Fibroblast of pulmonary artery (primary cell): ENCODE measurements around the gene KIRREL3.

Source experiments
- DNase-seq: peaks from one replicate; pipeline ENCODE4 v3.0.0-alpha.2; 2010; ENCODE audit warnings: low read depth
- H3K4me3 ChIP-seq: replicated peaks from 2 replicates; pipeline ENCODE4 v1.5.1; 2011; ENCODE audit warnings: low read depth, mild to moderate bottlenecking, control low read depth, low read length, moderate library complexity
- CTCF ChIP-seq: IDR thresholded peaks from 2 replicates; pipeline ENCODE4 v1.5.1; 2011; ENCODE audit warnings: mild to moderate bottlenecking, control low read depth, low read length, inconsistent platforms; ENCODE audit errors: missing control alignments

Gene KIRREL3

GRCh38 chr11:126817523-126818450 lies 182.8 kb downstream of the KIRREL3 start:
- no peak for TF ChIP-seq CTCF
- no peak overlapping the region for H3K4me3 ChIP-seq
- no peak for DNase-seq

GRCh38 chr11:126817096-126817495 lies 183.5 kb downstream of the KIRREL3 start:
- H3K4me3 ChIP-seq = no peak overlapping the region
- no peak for TF ChIP-seq CTCF
- no peak for DNase-seq

GRCh38 chr11:126816645-126817044 lies 183.9 kb downstream of the KIRREL3 start:
- H3K4me3 ChIP-seq = no peak overlapping the region
- no peak for TF ChIP-seq CTCF
- DNase-seq = no peak

- no peak for TF ChIP-seq CTCF
- H3K4me3 ChIP-seq = no peak overlapping the region
- DNase-seq = no peak
Measured at GRCh38 chr11:126815111-126815510, 185.5 kb downstream of the KIRREL3 start.

- TF ChIP-seq CTCF = no peak
- no peak for DNase-seq
- H3K4me3 ChIP-seq = no peak overlapping the region
Measured at GRCh38 chr11:126810776-126811175, 189.8 kb downstream of the KIRREL3 start.

GRCh38 chr11:126809514-126810289 lies 190.9 kb downstream of the KIRREL3 start:
- no peak for TF ChIP-seq CTCF
- H3K4me3 ChIP-seq = no peak overlapping the region
- no peak for DNase-seq
